ENCODE data around the gene CORO7. TPM values are rescaled to one million over a fixed set of nuclear protein-coding genes. Genes with fewer than 3 reads are reported as not detected.

Gene CORO7
- total RNA-seq, 1 experiment from 2014 or later, result 49.7 TPM

GRCh38 chr16:4435337-4436067, 19.1 kb upstream of the CORO7 start:
- Histone ChIP-seq H3K27me3 (no peaks in the 10 kb centered on the region), H3K4me3 (no peak overlapping the region), H3K4me1 (no peaks in the 10 kb centered on the region), H3K9me3 (replicated peaks) (no peaks in the 10 kb centered on the region), H3K27ac (no peak overlapping the region), H3K36me3 (peaks cover 22% of the 10 kb centered on the region)
- no peak for DNase-seq

GRCh38 chr16:4433914-4434787, 17.8 kb upstream of the CORO7 start:
- peaks cover 20% of the 10 kb centered on the region for H3K36me3 ChIP-seq
- no peak overlapping the region for H3K27ac ChIP-seq
- no peaks in the 10 kb centered on the region for H3K9me3 ChIP-seq (replicated peaks)
- DNase-seq, result no peak
- H3K4me1 ChIP-seq, result no peaks in the 10 kb centered on the region
- H3K27me3 ChIP-seq, result no peaks in the 10 kb centered on the region
- no peak overlapping the region for H3K4me3 ChIP-seq

GRCh38 chr16:4433228-4433627, 16.8 kb upstream of the CORO7 start:
- no peak overlapping the region for H3K27ac ChIP-seq
- no peaks in the 10 kb centered on the region for H3K4me1 ChIP-seq
- DNase-seq, result no peak
- no peaks in the 10 kb centered on the region for H3K9me3 ChIP-seq (replicated peaks)
- peaks cover 23% of the 10 kb centered on the region for H3K36me3 ChIP-seq
- H3K4me3 ChIP-seq, result no peak overlapping the region
- no peaks in the 10 kb centered on the region for H3K27me3 ChIP-seq

- Histone ChIP-seq H3K36me3 (peaks cover 11% of the 10 kb centered on the region), H3K4me1 (no peaks in the 10 kb centered on the region), H3K9me3 (replicated peaks) (no peaks in the 10 kb centered on the region), H3K27me3 (no peaks in the 10 kb centered on the region), H3K4me3 (no peak overlapping the region), H3K27ac (no peak overlapping the region)
- DNase-seq, result no peak
Measured at GRCh38 chr16:4431023-4431422, 14.6 kb upstream of the CORO7 start.

- no peaks in the 10 kb centered on the region for H3K9me3 ChIP-seq (replicated peaks)
- peaks cover 3% of the 10 kb centered on the region; the same call in 1 of the 2 replicates for H3K4me1 ChIP-seq
- H3K4me3 ChIP-seq, result no peak overlapping the region
- peaks cover 5% of the 10 kb centered on the region; the same call in 1 of the 2 replicates for H3K36me3 ChIP-seq
- DNase-seq, result no peak
- H3K27ac ChIP-seq, result no peak overlapping the region
- H3K27me3 ChIP-seq, result no peaks in the 10 kb centered on the region
Measured at GRCh38 chr16:4428500-4428899, 12.1 kb upstream of the CORO7 start.

GRCh38 chr16:4426722-4427372, 10.5 kb upstream of the CORO7 start:
- Histone ChIP-seq H3K4me1 (peaks cover 3% of the 10 kb centered on the region; the same call in 1 of the 2 replicates), H3K9me3 (replicated peaks) (no peaks in the 10 kb centered on the region), H3K27ac (no peak overlapping the region; the same call in 1 of the 2 replicates), H3K27me3 (no peaks in the 10 kb centered on the region), H3K36me3 (peaks cover 5% of the 10 kb centered on the region; the same call in 1 of the 2 replicates), H3K4me3 (peak overlapping the region; percentile 85)
- DNase-seq, result no peak

- H3K9me3 ChIP-seq (replicated peaks), result no peaks in the 10 kb centered on the region
- H3K4me3 ChIP-seq, result peak overlapping the region; percentile 85
- peak overlapping the region; percentile 96 for H3K27ac ChIP-seq
- H3K27me3 ChIP-seq, result no peaks in the 10 kb centered on the region
- no peak for DNase-seq
- peaks cover 3% of the 10 kb centered on the region; the same call in 1 of the 2 replicates for H3K4me1 ChIP-seq
- H3K36me3 ChIP-seq, result peaks cover 3% of the 10 kb centered on the region; the same call in 1 of the 2 replicates
Measured at GRCh38 chr16:4426021-4426684, 9.8 kb upstream of the CORO7 start.

- H3K4me1 ChIP-seq, result peaks cover 3% of the 10 kb centered on the region; the same call in 1 of the 2 replicates
- H3K9me3 ChIP-seq (replicated peaks), result no peaks in the 10 kb centered on the region
- H3K4me3 ChIP-seq, result peak within 1 kb of the TSS; percentile 85
- peak; percentile 90 to 94 for DNase-seq
- peaks cover 3% of the 10 kb centered on the region; the same call in 1 of the 2 replicates for H3K36me3 ChIP-seq
- peak within 1 kb of the TSS; percentile 96 for H3K27ac ChIP-seq
- H3K27me3 ChIP-seq, result no peaks in the 10 kb centered on the region
Measured at GRCh38 chr16:4425378-4426020, 9.1 kb upstream of the CORO7 start, which contains the start of gene DNAJA3. TSS of gene DNAJA3 (plus strand) at chr16:4425868. CDS start at chr16:4425882, 14 bp downstream.

GRCh38 chr16:4420505-4421105, 4.2 kb upstream of the CORO7 start:
- Histone ChIP-seq H3K27ac (no peak overlapping the region), H3K4me1 (peaks cover 3% of the 10 kb centered on the region; the same call in 1 of the 2 replicates), H3K9me3 (replicated peaks) (no peaks in the 10 kb centered on the region), H3K36me3 (no peaks in the 10 kb centered on the region), H3K4me3 (no peak overlapping the region), H3K27me3 (no peaks in the 10 kb centered on the region)
- DNase-seq, result no peak

- Histone ChIP-seq H3K36me3 (no peaks in the 10 kb centered on the region), H3K27ac (no peak overlapping the region), H3K27me3 (no peaks in the 10 kb centered on the region), H3K9me3 (replicated peaks) (no peaks in the 10 kb centered on the region), H3K4me3 (no peak overlapping the region), H3K4me1 (peaks cover 9% of the 10 kb centered on the region; the same call in 1 of the 2 replicates)
- DNase-seq, result no peak
Measured at GRCh38 chr16:4419402-4419959, 3.1 kb upstream of the CORO7 start.

- peak overlapping the region; percentile 79 for H3K27ac ChIP-seq
Measured at GRCh38 chr16:4415538-4416199, 727 bp downstream of the CORO7 start.

GRCh38 chr16:4414187-4414917, 2.0 kb downstream of the CORO7 start:
- DNase-seq, result peak; percentile 53 to 71
- Histone ChIP-seq H3K27me3 (no peaks in the 10 kb centered on the region), H3K9me3 (replicated peaks) (no peaks in the 10 kb centered on the region), H3K27ac (peak overlapping the region; percentile 79; the same call in 1 of the 2 replicates), H3K4me3 (peak overlapping the region; percentile 90; the same call in 1 of the 2 replicates), H3K4me1 (peaks cover 51% of the 10 kb centered on the region), H3K36me3 (no peaks in the 10 kb centered on the region)

More at GRCh38 chr16:4415538-4416199, 727 bp downstream of the CORO7 start:
- Histone ChIP-seq H3K27me3 (no peaks in the 10 kb centered on the region), H3K4me3 (peak overlapping the region; percentile 90), H3K36me3 (no peaks in the 10 kb centered on the region), H3K9me3 (replicated peaks) (no peaks in the 10 kb centered on the region), H3K4me1 (peaks cover 39% of the 10 kb centered on the region)
- DNase-seq, result peak in 1 of 2 experiments; percentile 31
